Breast epithelium (tissue), 4 donors: ENCODE data around the gene HUS1B. TPM values are rescaled to one million over a fixed set of nuclear protein-coding genes. Genes with fewer than 3 reads are reported as not detected.

Source experiments
- DNase-seq, 2 donors: peaks; one replicate each; pipeline ENCODE4 v3.0.0-alpha.2; 2019; ENCODE audit warnings: low spot score in 2 of 2
- H3K27ac ChIP-seq, 2 donors: fragments of 200-600 bp; sonication (generic) in 1 of 2; one replicate each; pipeline ENCODE4 v1.5.1; 2016 to 2019; ENCODE audit warnings: mild to moderate bottlenecking in 1 of 2
- H3K27me3 ChIP-seq, 2 donors: fragments of 200-600 bp; sonication (generic) in 1 of 2; one replicate each; pipeline versions ENCODE4 v1.5.1 to v1.6.0; 2017 to 2019; ENCODE audit warnings: control low read depth in 1 of 2, mild to moderate bottlenecking in 1 of 2
- H3K36me3 ChIP-seq: fragments of 200-600 bp; one replicate; pipeline ENCODE4 v1.5.1; 2019
- H3K4me1 ChIP-seq, 2 donors: fragments of 200-600 bp; sonication (generic); one replicate each; pipeline ENCODE4 v1.5.1; 2016 to 2019; ENCODE audit warnings: control low read depth in 1 of 2
- H3K4me3 ChIP-seq, 3 donors: fragments of 200-600 bp; sonication (generic); 1 replicate in 2 of 3; 2 replicates in 1 of 3; pipeline ENCODE4 v1.5.1; 2016 to 2019; ENCODE audit warnings: mild to moderate bottlenecking in 3 of 3, moderate library complexity in 2 of 3
- H3K9me3 ChIP-seq, 2 donors: fragments of 200-600 bp; sonication (generic) in 1 of 2; one replicate each; pipeline ENCODE4 v1.5.1; 2016 to 2019; ENCODE audit warnings: control low read depth in 1 of 2
- POLR2A ChIP-seq: fragments of 450-650 bp; IDR thresholded peaks from one replicate; pipeline ENCODE4 v1.6.1; 2016; ENCODE audit warnings: antibody characterized with exemption, mild to moderate bottlenecking, moderate library complexity
- POLR2AphosphoS5 ChIP-seq, 3 donors: sonication (generic); formaldehyde crosslinking; IDR thresholded peaks; one replicate each; pipeline ENCODE4 v1.6.1; 2017; ENCODE audit warnings: antibody characterized with exemption in 3 of 3
- intact Hi-C: fragments of 100-400 bp; cut with DNase I; formaldehyde crosslinking; loops from one replicate; pipeline ENCODE4 v1.15.1; 2023; ENCODE audit warnings: low total_unique reads
- total RNA-seq, 3 donors: library from RNA; depleted of rRNA; stranded (reverse); fragments of >200 nt; gene quantifications; one replicate each; pipeline ENCODE4 v1.1.0, GENCODE V29; 2016
- TF ChIP-seq, protein P1 (sequence below), 3 donors: fragments of 450-650 bp; IDR thresholded peaks; one replicate each; pipeline ENCODE4 v1.5.1; 2016 to 2017; ENCODE audit warnings: antibody characterized with exemption in 3 of 3, mild to moderate bottlenecking in 3 of 3, moderate library complexity in 3 of 3

HUS1B gene
- total RNA-seq, 3 donors from 2014 or later = 3.2 to 5.4 (median 3.9) TPM

DNA sequence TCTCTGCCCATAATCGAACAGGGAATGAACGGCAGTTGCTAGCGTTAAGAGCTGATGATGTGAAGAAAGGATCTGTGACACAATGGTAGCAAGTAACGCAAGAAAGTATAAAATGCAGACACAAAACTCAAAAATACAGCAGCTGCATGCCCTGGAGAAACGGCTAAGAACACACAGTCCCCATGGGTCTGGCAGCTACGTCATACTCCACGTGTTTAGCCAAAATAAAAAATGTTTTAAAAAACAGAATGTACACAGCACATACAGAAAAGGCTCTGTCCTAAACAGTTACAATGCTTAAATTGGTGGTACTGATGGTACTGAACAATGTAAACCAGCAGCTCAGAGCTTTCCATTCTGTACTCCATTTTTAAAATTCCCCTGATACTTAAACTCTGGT is 34.4 kb downstream of the HUS1B start:
- H3K36me3 ChIP-seq = no peaks in the 10 kb centered on the region
- no peak overlapping the region for H3K4me3 ChIP-seq
- no peaks in the 10 kb centered on the region for H3K4me1 ChIP-seq
- no peak overlapping the region for H3K27ac ChIP-seq
- H3K27me3 ChIP-seq = no peaks in the 10 kb centered on the region
- no peaks in the 10 kb centered on the region for H3K9me3 ChIP-seq
- TF ChIP-seq POLR2AphosphoS5 (IDR thresholded peaks at IDR 0.05) (no peak), POLR2A (no peak)
- TF ChIP-seq, protein P1, sequence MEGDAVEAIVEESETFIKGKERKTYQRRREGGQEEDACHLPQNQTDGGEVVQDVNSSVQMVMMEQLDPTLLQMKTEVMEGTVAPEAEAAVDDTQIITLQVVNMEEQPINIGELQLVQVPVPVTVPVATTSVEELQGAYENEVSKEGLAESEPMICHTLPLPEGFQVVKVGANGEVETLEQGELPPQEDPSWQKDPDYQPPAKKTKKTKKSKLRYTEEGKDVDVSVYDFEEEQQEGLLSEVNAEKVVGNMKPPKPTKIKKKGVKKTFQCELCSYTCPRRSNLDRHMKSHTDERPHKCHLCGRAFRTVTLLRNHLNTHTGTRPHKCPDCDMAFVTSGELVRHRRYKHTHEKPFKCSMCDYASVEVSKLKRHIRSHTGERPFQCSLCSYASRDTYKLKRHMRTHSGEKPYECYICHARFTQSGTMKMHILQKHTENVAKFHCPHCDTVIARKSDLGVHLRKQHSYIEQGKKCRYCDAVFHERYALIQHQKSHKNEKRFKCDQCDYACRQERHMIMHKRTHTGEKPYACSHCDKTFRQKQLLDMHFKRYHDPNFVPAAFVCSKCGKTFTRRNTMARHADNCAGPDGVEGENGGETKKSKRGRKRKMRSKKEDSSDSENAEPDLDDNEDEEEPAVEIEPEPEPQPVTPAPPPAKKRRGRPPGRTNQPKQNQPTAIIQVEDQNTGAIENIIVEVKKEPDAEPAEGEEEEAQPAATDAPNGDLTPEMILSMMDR (IDR thresholded peaks at IDR 0.05) = no peak
- intact Hi-C loops = no loop called here
- DNase-seq = no peak

DNA sequence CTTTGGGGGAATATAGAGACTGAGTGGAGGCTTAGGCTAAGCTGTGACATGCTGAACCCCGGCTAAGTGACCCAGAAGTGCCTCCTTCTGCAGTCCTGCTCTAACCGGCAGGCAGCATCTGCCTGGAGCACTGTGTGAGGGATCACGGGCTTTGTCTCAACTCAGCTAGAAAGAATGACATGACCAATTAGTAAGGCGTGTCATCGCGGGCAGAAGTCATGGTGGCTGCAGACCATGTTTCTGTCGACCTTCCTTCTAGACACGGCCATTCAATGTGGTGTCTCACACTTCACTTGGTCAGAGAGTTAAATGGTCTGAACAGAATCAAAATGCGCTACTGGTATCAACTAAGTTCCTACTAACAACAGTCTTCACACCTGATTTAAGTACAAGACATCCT is 35.0 kb downstream of the HUS1B start:
- Histone ChIP-seq H3K36me3 (no peaks in the 10 kb centered on the region), H3K27ac (no peak overlapping the region), H3K27me3 (no peaks in the 10 kb centered on the region), H3K9me3 (no peaks in the 10 kb centered on the region), H3K4me3 (no peak overlapping the region), H3K4me1 (no peaks in the 10 kb centered on the region)
- DNase-seq = no peak
- intact Hi-C loops = no loop called here
- TF ChIP-seq POLR2A = no peak
- TF ChIP-seq POLR2AphosphoS5 (IDR thresholded peaks at IDR 0.05) = no peak
- TF ChIP-seq, protein P1 (IDR thresholded peaks at IDR 0.05) = no peak

DNA sequence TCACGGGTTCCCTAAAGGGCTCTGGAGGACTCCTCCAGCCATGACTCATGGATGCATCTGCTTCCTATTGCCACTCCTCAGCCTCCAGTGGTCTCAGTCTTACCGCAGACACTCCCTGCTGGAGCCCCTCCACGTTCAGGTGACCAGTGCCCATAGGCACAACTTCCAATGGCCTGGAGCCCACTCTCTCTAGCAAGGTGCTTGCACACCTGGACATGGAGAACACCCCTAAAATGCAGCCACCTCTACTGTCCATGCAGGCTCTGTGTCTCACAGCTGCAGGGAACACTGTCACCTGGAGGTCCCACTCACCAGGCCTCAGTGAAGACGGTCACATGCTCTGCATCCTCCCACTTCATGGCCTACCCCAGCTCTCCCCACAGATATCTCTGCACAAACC is 36.0 kb downstream of the HUS1B start:
- no peak for DNase-seq
- intact Hi-C loops = no loop called here
- no peaks in the 10 kb centered on the region for H3K27me3 ChIP-seq
- H3K9me3 ChIP-seq = no peaks in the 10 kb centered on the region
- no peaks in the 10 kb centered on the region for H3K4me1 ChIP-seq
- H3K36me3 ChIP-seq = no peaks in the 10 kb centered on the region
- no peak overlapping the region for H3K27ac ChIP-seq
- no peak overlapping the region for H3K4me3 ChIP-seq
- TF ChIP-seq, protein P1 (IDR thresholded peaks at IDR 0.05) = no peak
- TF ChIP-seq POLR2AphosphoS5 (IDR thresholded peaks at IDR 0.05) = no peak
- TF ChIP-seq POLR2A = no peak

DNA sequence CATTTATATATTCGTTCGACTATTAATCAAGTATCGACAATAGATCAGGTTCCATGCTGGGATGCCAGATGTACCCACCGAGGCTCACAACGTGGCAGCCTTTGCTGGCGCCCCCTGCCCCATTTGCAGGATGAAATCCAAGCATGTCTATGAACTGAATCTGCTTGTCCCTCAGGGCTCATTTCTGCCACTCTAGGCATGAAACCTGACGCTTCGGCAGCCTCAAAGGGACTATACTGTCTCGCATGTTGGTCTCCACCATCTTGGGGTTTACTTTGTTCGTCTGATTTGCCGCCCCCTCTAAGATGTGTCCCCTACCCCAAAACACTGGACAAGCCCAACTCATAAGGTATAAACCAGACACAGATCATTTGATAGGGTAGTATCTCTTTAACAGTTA is 36.7 kb downstream of the HUS1B start:
- intact Hi-C loops = no loop called here
- H3K9me3 ChIP-seq = no peaks in the 10 kb centered on the region
- no peaks in the 10 kb centered on the region for H3K4me1 ChIP-seq
- H3K27me3 ChIP-seq = no peaks in the 10 kb centered on the region
- no peak for DNase-seq
- TF ChIP-seq, protein P1 (IDR thresholded peaks at IDR 0.05) = no peak
- TF ChIP-seq POLR2A = no peak
- no peak for TF ChIP-seq POLR2AphosphoS5 (IDR thresholded peaks at IDR 0.05)
- no peaks in the 10 kb centered on the region for H3K36me3 ChIP-seq
- no peak overlapping the region for H3K27ac ChIP-seq
- no peak overlapping the region for H3K4me3 ChIP-seq

DNA sequence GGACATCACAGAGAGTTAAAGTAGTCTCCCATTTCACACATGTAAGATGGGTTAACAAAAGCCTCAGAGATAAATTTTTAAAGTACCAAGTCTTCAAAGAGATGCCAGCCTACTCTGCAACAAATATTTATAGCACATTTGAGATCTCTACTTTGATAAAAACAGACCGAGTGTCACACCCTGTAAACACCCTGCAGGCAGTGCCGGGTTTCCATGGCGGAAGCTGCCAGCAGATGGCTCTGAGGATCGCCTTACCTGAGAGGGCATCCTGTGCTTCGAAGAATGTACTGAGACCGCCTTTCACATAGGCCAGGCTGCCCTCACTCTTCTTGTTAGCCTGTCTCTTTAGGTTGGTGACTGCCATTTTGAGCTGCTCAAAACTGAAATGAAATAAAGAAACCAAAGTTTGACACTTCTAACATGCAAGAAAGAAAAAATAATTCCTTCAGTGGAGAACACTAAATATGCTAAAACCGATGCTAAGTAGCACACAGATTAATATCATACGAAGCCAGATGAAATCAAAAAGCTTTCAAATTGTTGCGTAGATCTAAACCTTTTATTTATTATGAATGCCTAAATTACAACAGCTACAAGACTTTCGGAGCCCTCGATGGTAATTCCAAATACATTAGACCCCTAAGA is 39.3 kb downstream of the HUS1B start:
- Histone ChIP-seq H3K4me1 (no peaks in the 10 kb centered on the region), H3K9me3 (no peaks in the 10 kb centered on the region), H3K36me3 (no peaks in the 10 kb centered on the region), H3K4me3 (no peak overlapping the region), H3K27me3 (no peaks in the 10 kb centered on the region), H3K27ac (no peak overlapping the region)
- TF ChIP-seq POLR2AphosphoS5 (IDR thresholded peaks at IDR 0.05) = no peak
- TF ChIP-seq POLR2A = no peak
- TF ChIP-seq, protein P1 (IDR thresholded peaks at IDR 0.05) = peak in 1 of 3 donors; percentile 37
- intact Hi-C loops = no loop called here
- peak; percentile 23 to 81 for DNase-seq
